Measurements from ENCODE around the gene CADM2. TPM values are rescaled to one million over a fixed set of nuclear protein-coding genes. Genes with fewer than 3 reads are reported as not detected.
"Not testable (repeated sequence)": the region's sequence is repeated elsewhere in the genome, so short reads cannot be mapped to it uniquely, and the experiment has no call there.

CADM2 gene
- polyA plus RNA-seq, 1 donor = 5.8 TPM

DNA sequence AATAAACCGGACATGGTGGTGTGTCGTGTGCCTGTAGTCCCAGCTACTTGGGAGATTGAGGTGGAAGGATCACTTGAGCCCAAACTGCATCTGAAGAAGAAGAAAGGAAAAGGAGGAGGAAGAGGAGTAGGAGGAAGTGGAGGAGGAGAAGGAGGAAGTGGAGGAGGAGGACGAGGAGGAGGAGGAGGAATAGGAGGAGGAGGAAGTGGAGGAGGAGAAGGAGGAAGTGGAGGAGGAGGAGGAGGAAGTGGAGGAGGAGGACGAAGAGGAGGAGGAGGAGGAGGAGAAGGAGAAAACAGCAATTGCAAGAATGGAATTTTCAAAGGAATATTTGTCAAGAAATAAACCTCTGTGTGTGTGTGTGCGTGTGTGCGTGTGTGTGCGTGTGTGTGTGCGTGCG is 528.6 kb downstream of the CADM2 start:
- no peak for DNase-seq

DNA sequence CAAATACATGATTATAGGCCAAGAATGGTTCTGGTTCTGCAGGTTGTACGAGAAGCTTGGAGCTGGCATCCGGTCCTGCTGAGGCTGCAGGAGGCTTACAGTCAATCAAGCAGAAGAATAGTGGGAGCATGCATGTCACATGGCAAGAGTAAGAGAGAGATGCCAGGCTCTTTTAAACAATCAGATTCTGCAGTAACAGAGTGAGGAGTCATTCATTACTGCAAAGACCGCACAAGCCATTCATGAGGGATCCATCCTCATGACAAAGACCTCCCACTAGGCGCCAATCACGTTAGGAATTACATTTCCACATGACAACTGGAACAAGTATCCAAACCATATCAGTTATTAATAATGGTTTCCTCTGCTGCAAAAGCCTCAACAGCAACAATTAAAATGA is 536.8 kb downstream of the CADM2 start:
- DNase-seq = no peak

DNA sequence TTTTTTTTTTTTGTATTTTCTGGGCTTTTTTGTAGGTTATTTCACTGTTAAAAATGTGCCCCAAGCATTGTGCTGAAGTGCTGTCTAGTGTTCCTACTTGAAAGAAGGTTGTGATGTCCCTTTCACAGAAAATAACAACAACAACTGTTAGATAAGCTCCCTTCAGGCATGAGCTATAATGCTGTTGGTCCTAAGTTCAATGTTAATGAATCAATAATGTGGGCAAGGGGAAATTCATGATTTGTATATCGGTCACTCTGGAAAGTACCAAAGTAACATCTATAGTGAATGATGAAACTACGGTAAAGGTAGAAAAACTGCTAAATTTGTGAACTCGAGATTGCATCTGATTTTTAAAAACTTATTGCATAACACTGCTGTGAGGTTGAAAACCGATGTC is 539.4 kb downstream of the CADM2 start:
- no peak for DNase-seq

DNA sequence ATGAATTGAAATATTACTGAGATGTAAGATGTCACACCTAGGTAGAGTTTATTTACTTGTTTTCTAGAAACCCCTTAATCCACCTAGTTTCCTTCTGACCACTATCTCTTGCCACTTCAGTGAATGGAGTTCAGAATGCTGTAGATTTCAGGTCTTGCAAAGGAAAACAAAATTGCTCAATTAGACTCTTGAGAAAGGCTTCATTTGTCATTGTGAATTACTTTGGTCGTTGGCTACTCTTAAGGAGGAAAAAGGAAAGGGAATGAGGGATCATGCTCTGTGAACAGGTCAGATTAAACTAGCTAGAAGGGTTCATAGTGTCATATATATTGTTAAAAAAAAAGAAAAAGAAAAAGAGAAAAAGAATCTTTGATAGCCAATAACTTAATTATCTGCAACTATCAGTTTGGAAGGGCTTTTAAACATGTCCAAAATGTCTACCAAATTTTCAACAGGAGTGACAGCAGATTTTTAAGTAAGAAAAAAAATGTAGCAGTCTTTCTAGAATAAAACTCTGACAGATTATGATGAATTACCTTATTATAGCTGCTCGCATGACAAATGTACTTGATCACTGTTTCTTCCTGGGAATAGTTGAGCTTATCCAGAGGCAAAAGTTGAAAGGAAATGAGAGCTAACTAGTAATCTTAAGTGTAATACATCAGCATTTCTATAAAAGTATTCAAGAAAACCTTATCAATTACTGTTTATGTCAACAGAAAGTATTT is 543.5 kb downstream of the CADM2 start:
- no peak for DNase-seq

- peak; percentile 4 for DNase-seq
Observed at GRCh38 chr3:85504129-85504784, 545.5 kb downstream of the CADM2 start.

GRCh38 chr3:85504785-85505511 is 546.2 kb downstream of the CADM2 start:
- not testable (repeated sequence) for DNase-seq

DNA sequence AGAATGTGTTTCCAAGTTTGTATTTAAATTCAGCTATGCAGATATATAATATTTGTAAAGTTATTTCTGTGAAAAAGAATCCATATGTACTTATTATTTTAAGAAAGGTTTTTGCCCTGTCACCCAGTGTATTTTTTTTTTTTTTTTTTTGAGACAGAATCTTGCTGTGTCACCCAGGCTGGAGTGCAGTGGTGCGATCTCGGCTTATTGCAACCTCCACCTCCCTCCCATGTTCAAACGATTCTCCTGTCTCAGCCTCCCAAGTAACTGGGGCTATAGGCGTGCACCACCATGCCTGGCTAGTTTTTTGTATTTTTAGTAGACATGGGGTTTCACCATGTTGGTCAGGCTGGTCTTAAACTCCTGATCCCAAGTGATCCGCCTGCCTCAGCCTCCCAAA is 548.3 kb downstream of the CADM2 start:
- DNase-seq = not testable (repeated sequence)

DNA sequence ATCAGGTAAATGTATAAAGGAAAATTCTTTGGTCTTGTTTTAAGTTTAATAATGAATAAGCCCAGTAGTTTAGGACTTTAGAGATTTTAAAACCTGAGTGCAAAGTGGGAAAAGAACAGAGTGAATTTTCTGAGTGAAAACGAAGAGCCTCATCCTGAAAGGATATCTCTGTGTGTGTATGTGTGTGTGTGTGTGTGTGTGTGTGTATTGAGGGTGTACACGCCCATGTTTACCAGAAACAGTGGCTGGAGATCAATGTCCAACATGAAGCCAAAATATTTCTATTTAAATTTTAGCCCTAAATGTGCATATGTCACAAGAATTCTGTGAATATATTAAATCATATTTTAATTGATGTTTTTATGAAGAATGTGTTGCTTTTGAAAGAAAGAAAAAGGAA is 549.9 kb downstream of the CADM2 start:
- no peak for DNase-seq

DNA sequence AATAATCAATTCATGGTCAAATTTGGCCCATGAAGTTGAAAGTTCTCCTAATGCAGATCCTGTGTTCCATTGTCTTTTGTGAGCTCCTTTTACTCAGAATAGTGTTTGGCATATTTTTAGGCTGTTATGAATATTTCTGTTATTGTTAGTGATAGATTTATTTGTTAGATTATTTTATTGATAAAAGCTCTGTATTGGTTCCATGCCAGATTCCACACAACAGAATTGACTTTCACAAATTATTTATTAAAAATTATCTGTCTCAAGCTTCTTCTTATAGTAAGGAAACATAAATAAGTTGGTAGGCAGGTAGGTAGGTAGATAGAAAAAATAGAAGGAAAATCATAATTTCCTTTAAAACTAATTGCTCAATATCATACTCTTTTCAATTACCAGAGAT is 557.4 kb downstream of the CADM2 start:
- DNase-seq = no peak

GRCh38 chr3:85524104-85524503 is 565.3 kb downstream of the CADM2 start:
- no peak for DNase-seq

GRCh38 chr3:85525264-85525663 is 566.5 kb downstream of the CADM2 start:
- DNase-seq = no peak

DNA sequence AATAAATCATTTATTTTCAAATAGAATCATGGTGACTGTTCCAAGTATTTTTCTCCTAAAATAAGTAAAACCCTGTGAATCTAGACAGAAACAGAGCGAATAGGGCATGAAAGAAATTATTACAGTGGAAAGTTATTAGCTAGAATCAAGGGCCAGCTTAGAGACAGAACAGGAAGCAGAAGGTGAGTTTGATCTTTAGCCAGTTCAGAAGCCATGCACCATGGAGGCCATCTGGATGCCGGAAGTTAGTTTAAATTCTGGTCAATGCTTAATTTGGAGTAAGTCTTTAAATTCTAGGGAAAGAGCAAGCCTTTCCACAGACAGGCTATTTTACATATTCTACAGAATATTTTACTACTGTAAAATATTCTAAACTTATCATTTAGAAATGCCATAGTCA is 574.8 kb downstream of the CADM2 start:
- DNase-seq = no peak

- DNase-seq = no peak
Observed at GRCh38 chr3:85535517-85535916, 576.7 kb downstream of the CADM2 start.

GRCh38 chr3:85539232-85539631 is 580.4 kb downstream of the CADM2 start:
- no peak for DNase-seq

- no peak for DNase-seq
Observed at GRCh38 chr3:85554153-85554552, 595.4 kb downstream of the CADM2 start.

- DNase-seq = peak; percentile 40
Observed at GRCh38 chr3:85560088-85560785, 601.4 kb downstream of the CADM2 start.

DNA sequence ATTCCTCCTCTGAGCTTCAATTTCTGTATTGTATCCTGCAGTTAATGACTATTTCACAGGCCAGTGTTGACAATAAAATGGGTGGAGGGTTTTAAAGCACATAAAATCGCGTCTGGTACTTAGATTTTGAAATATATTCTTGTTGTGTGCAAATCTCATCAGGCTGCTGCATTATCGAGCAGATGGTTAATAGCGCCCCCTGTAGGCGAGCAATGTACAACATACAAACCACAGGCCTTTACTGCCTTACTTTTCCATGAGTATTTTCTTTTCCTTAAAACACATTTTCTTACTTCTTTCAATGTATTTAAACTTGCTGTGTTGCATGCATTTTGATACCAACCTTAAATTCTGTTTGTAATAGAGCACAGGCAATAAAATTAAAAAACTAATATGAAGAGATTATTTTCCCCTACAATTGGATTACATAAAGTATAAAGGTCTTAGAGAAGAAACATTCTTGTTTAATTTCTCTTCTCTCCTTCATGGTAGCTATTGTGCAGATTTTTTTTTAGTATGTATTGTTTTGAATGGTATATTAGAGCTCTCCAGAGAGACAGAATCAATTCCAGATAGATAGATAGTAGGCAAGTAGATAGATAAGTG is 608.4 kb downstream of the CADM2 start:
- DNase-seq = peak; percentile 45

- DNase-seq = no peak
Observed at GRCh38 chr3:85570819-85571218, 612.0 kb downstream of the CADM2 start.

GRCh38 chr3:85571835-85572234 is 613.0 kb downstream of the CADM2 start:
- DNase-seq = no peak

- no peak for DNase-seq
Observed at GRCh38 chr3:85572426-85572825, 613.6 kb downstream of the CADM2 start.

- no peak for DNase-seq
Observed at GRCh38 chr3:85572978-85573377, 614.2 kb downstream of the CADM2 start.

DNA sequence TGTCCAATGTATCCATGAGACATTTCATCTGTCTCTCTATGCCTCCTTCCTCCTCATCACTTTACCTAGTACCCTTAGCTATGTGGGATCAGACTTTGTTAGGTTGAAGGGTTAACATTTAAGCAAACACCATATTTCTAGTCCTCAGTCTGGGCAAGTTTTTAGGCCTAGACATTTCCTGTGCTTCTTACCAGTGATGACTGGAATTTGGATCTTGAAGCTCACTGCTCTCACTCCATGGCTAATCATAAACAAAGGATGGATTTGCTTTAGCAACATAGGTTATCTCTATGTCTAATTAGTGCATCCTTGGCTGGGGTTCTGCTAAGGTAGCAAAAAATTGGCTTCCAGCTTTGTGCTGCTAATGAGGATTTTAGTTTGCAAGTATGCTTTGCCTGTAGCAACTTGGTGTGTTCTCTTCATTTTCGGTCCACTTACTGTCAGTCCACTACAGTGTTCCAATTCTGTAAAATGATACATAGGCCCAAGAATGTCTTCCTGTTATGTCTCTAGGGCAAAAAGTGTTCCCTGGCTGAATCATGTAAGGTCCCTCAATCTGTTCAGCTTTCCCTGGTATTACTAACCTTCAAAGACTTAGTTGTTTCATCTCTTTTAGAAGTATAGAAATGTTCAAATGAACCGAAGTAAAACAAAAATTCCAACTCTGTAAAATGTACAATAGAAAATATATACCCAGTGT is 615.4 kb downstream of the CADM2 start:
- DNase-seq = no peak
